HTERT RPE-1 (cell line): ENCODE results near the gene MYO18A.

Experiments used
- in situ Hi-C: fragments of 300-500 bp; cut with MboI; formaldehyde crosslinking; loops from 4 replicates; pipeline ENCODE4 v1.14.3; 2020; ENCODE audit warnings: low sequenced_read_pairs

The MYO18A gene

GRCh38 chr17:29059281-29059680, 120.9 kb downstream of the MYO18A start:
- in situ Hi-C loops: no loop called here

- in situ Hi-C loops: no loop called here
Observed at GRCh38 chr17:29058391-29058790, 121.8 kb downstream of the MYO18A start.

GRCh38 chr17:29057361-29057760, 122.8 kb downstream of the MYO18A start:
- in situ Hi-C loops: no loop called here

GRCh38 chr17:29054835-29055234, 125.4 kb downstream of the MYO18A start:
- in situ Hi-C loops: no loop called here

- in situ Hi-C loops: no loop called here
Observed at GRCh38 chr17:29051731-29052130, 128.5 kb downstream of the MYO18A start.

GRCh38 chr17:29051194-29051593, 129.0 kb downstream of the MYO18A start:
- in situ Hi-C loops: no loop called here

- in situ Hi-C loops: no loop called here
Observed at GRCh38 chr17:29050176-29050575, 130.0 kb downstream of the MYO18A start.

- in situ Hi-C loops: no loop called here
Observed at GRCh38 chr17:29049541-29050145, 130.6 kb downstream of the MYO18A start.

- in situ Hi-C loops: no loop called here
Observed at GRCh38 chr17:29048440-29049368, 131.5 kb downstream of the MYO18A start.

GRCh38 chr17:29046473-29046839, 133.7 kb downstream of the MYO18A start:
- in situ Hi-C loops: no loop called here

GRCh38 chr17:29045734-29046472, 134.3 kb downstream of the MYO18A start:
- in situ Hi-C loops: no loop called here

- in situ Hi-C loops: no loop called here
Observed at GRCh38 chr17:29045026-29045425, 135.2 kb downstream of the MYO18A start.

- in situ Hi-C loops: no loop called here
Observed at GRCh38 chr17:29043539-29044145, 136.6 kb downstream of the MYO18A start.

- in situ Hi-C loops: no loop called here
Observed at GRCh38 chr17:29042679-29043538, 137.3 kb downstream of the MYO18A start, which contains the start of gene PIPOX. Gene PIPOX (plus strand): TSS chr17:29043141. CDS start chr17:29043226, 85 bp downstream.

GRCh38 chr17:29042026-29042678, 138.0 kb downstream of the MYO18A start:
- in situ Hi-C loops: no loop called here

GRCh38 chr17:29041571-29041970, 138.6 kb downstream of the MYO18A start:
- in situ Hi-C loops: no loop called here

- in situ Hi-C loops: no loop called here
Observed at GRCh38 chr17:29041091-29041490, 139.1 kb downstream of the MYO18A start.

- in situ Hi-C loops: no loop called here
Observed at GRCh38 chr17:29039764-29040598, 140.2 kb downstream of the MYO18A start.
